ENCODE data around the gene HIBCH. TPM values are rescaled to one million over a fixed set of nuclear protein-coding genes. Genes with fewer than 3 reads are reported as not detected.

The HIBCH gene
- total and polyA plus RNA-seq, 2 of the 13 experiments (the other 11 are each of a cell fraction or from before 2014, with no cell fraction given), result 18.8 to 49.5 TPM

DNA sequence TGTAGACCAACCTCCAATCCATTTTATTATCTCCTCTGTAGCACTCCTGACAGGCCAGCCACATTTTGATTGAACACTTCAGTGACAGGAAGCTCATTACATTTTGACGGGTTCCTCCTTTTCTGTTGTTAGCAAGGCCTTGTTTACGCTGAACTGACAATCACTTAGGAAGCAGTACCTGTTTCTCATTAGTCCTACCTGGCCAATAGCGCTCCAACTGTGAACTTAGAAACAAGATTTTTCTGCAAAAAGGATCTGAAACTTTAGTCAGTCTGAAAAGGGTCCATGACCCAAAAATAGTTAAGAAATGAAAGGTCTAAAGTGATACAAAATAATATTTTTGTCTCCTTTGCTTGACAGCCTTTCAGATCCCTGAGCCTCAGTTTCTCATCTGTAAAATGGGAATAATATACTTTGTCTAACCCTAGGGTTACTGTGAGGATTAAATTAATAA, 137.5 kb downstream of the HIBCH start:
- TF ChIP-seq CREB1 (IDR thresholded peaks at IDR 0.05) (no peak), CREB1 (CRISPR knock-in tag; IDR thresholded peaks at IDR 0.05) (no peak), ZBTB3 (CRISPR knock-in tag; IDR thresholded peaks at IDR 0.05; ENCODE audit: borderline replicate concordance, low read depth) (no peak), RNF219 (CRISPR knock-in tag; IDR thresholded peaks at IDR 0.05) (no peak), YY1 (IDR thresholded peaks at IDR 0.05; ENCODE audit: insufficient read depth, insufficient replicate concordance, low read depth, low read length) (no peak), MTF1 (CRISPR knock-in tag; IDR thresholded peaks at IDR 0.05) (no peak), CHD4 (IDR thresholded peaks at IDR 0.05; ENCODE audit: borderline replicate concordance, low read length) (peak; percentile 57; the same call in 1 of the 2 replicates), ZNF629 (CRISPR knock-in tag; conservative IDR thresholded peaks at IDR 0.05) (peak; percentile 84)
- TF ChIP-seq, protein P1, sequence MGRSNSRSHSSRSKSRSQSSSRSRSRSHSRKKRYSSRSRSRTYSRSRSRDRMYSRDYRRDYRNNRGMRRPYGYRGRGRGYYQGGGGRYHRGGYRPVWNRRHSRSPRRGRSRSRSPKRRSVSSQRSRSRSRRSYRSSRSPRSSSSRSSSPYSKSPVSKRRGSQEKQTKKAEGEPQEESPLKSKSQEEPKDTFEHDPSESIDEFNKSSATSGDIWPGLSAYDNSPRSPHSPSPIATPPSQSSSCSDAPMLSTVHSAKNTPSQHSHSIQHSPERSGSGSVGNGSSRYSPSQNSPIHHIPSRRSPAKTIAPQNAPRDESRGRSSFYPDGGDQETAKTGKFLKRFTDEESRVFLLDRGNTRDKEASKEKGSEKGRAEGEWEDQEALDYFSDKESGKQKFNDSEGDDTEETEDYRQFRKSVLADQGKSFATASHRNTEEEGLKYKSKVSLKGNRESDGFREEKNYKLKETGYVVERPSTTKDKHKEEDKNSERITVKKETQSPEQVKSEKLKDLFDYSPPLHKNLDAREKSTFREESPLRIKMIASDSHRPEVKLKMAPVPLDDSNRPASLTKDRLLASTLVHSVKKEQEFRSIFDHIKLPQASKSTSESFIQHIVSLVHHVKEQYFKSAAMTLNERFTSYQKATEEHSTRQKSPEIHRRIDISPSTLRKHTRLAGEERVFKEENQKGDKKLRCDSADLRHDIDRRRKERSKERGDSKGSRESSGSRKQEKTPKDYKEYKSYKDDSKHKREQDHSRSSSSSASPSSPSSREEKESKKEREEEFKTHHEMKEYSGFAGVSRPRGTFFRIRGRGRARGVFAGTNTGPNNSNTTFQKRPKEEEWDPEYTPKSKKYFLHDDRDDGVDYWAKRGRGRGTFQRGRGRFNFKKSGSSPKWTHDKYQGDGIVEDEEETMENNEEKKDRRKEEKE (IDR thresholded peaks at IDR 0.05), result no peak
- intact Hi-C loops (cut with micrococcal nuclease; ENCODE audit: unreplicated experiment), result loop anchor here (5.0 to 10.0 kb wide), 2 partner anchors 133 to 330 kb away; partner anchors contain the start of gene HIBCH
- in situ Hi-C loops (cut with HindIII; ENCODE audit: extremely low pct_ligation_motif_present, low pct_unique_long_range_greater_than_20kb), result no loop called here
- no TSS peak for BruUV-seq (replicated peaks)
- no peak overlapping the region for H3K27ac ChIP-seq (ENCODE audit: extremely low read length, insufficient read depth, low read length)
- FAIRE-seq, result no peak
- no peak for ATAC-seq
- H3K9ac ChIP-seq (ENCODE audit: insufficient read depth, low read depth, low read length), result no peak overlapping the region
- no peaks in the 10 kb centered on the region for H3K79me2 ChIP-seq (ENCODE audit: insufficient read depth, low read length)
- H3K9me3 ChIP-seq (ENCODE audit: low read length), result no peaks in the 10 kb centered on the region
- ChIA-PET POLR2A (interaction anchor here (0.6 kb wide), 1 partner anchor 17 kb away, joined by 3 read pairs; no protein-coding TSS in a partner anchor), CTCF (ENCODE audit: low intra/inter-chr PET ratio, low total read pairs) (no interaction called here)
- DNase-seq (ENCODE audit: low spot score), result no peak
- 92% methylated on average over 3 of the region's 3 CpGs for WGBS (ENCODE audit: low lambda C conversion rate)
- H4K20me1 ChIP-seq (ENCODE audit: insufficient read depth, low read length), result no peaks in the 10 kb centered on the region
- no peaks in the 10 kb centered on the region; a peak in 1 of 5 replicates for H3K27me3 ChIP-seq (ENCODE audit: control insufficient read depth in 1 of 2, insufficient read depth in 2 of 2, low read length in 2 of 2)
- H3K4me3 ChIP-seq (replicated peaks in 1 of 3; ENCODE audit: insufficient read depth in 1 of 3, low read depth in 2 of 3, low read length in 3 of 3), result no peak overlapping the region
- peaks cover 23% of the 10 kb centered on the region for H3K4me1 ChIP-seq (ENCODE audit: insufficient read depth, low read length)
- no peak overlapping the region for H3K4me2 ChIP-seq (ENCODE audit: low read depth, low read length)
- no peaks in the 10 kb centered on the region for H3K36me3 ChIP-seq (replicated peaks in 1 of 2; ENCODE audit: control insufficient read depth in 1 of 2, insufficient read depth in 2 of 2, low read length in 2 of 2)
- no peak overlapping the region for H2AFZ ChIP-seq (ENCODE audit: low read length)
